GM10847 (cell line): ENCODE results near the gene CSGALNACT2.

Experiments
- POLR2A ChIP-seq: IDR thresholded peaks from 2 replicates; pipeline ENCODE4 v1.6.1; 2011; ENCODE audit not compliant: insufficient read length; ENCODE audit errors: extremely low read depth

Gene CSGALNACT2

GRCh38 chr10:43138021-43138756 lies at the start of gene CSGALNACT2:
CSGALNACT2 (plus strand) TSS chr10:43138445; CDS start chr10:43155150, 16,705 bp downstream.
- peak; percentile 87 for TF ChIP-seq POLR2A

GRCh38 chr10:43089519-43089918 lies 48.7 kb upstream of the CSGALNACT2 start:
- TF ChIP-seq POLR2A = no peak

GRCh38 chr10:43090188-43090587 lies 48.1 kb upstream of the CSGALNACT2 start:
- no peak for TF ChIP-seq POLR2A

GRCh38 chr10:43090664-43091063 lies 47.6 kb upstream of the CSGALNACT2 start:
- TF ChIP-seq POLR2A = no peak

- TF ChIP-seq POLR2A = no peak
Observed at GRCh38 chr10:43091846-43092245, 46.4 kb upstream of the CSGALNACT2 start.

GRCh38 chr10:43093423-43094076 lies 44.7 kb upstream of the CSGALNACT2 start:
- TF ChIP-seq POLR2A = no peak

- TF ChIP-seq POLR2A = no peak
Observed at GRCh38 chr10:43094085-43094484, 44.2 kb upstream of the CSGALNACT2 start.

GRCh38 chr10:43099928-43100327 lies 38.3 kb upstream of the CSGALNACT2 start:
- no peak for TF ChIP-seq POLR2A

- TF ChIP-seq POLR2A = no peak
Observed at GRCh38 chr10:43100366-43100765, 37.9 kb upstream of the CSGALNACT2 start.

GRCh38 chr10:43102063-43102828 lies 36.0 kb upstream of the CSGALNACT2 start:
- TF ChIP-seq POLR2A = no peak

GRCh38 chr10:43105102-43105955 lies 32.9 kb upstream of the CSGALNACT2 start:
- no peak for TF ChIP-seq POLR2A

- TF ChIP-seq POLR2A = no peak
Observed at GRCh38 chr10:43105956-43106229, 32.4 kb upstream of the CSGALNACT2 start.

- no peak for TF ChIP-seq POLR2A
Observed at GRCh38 chr10:43106256-43107091, 31.8 kb upstream of the CSGALNACT2 start.

GRCh38 chr10:43108951-43109350 lies 29.3 kb upstream of the CSGALNACT2 start:
- TF ChIP-seq POLR2A = no peak
